PFSK-1 (cell line): ENCODE data around the gene SAXO2.

Source experiments
- POLR2AphosphoS5 ChIP-seq: IDR thresholded peaks from 2 replicates; pipeline ENCODE4 v1.6.1; 2012; ENCODE audit warnings: low read depth, mild to moderate bottlenecking, control low read depth, low read length, moderate library complexity
- TF ChIP-seq, protein P1 (sequence below), 2 experiments: IDR thresholded peaks; 2 replicates each; pipeline versions ENCODE4 v1.6.1 to v1.8.0; 2011 to 2012; ENCODE audit warnings: low read depth in 2 of 2, low read length in 2 of 2, control low read depth in 1 of 2, inconsistent platforms in 1 of 2, mild to moderate bottlenecking in 1 of 2, moderate library complexity in 1 of 2; ENCODE audit not compliant: insufficient read depth in 1 of 2

DNA sequence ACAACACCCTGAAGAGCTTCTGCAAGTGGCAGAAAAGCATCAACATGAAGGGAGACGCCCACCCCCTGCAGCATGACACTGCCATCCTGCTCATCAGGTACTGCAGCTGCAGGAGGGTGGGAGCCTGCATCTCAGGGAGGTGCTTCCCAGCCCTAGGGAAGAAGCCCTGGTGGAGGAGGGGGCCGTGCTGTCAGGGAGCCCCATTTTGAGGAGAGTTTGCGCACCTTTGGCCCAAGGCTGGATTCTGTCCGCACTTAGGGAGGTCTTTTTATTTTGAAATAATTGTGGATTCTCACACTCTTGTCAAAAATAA is 42.1 kb downstream of the SAXO2 start:
- TF ChIP-seq POLR2AphosphoS5: no peak
- TF ChIP-seq, protein P1, sequence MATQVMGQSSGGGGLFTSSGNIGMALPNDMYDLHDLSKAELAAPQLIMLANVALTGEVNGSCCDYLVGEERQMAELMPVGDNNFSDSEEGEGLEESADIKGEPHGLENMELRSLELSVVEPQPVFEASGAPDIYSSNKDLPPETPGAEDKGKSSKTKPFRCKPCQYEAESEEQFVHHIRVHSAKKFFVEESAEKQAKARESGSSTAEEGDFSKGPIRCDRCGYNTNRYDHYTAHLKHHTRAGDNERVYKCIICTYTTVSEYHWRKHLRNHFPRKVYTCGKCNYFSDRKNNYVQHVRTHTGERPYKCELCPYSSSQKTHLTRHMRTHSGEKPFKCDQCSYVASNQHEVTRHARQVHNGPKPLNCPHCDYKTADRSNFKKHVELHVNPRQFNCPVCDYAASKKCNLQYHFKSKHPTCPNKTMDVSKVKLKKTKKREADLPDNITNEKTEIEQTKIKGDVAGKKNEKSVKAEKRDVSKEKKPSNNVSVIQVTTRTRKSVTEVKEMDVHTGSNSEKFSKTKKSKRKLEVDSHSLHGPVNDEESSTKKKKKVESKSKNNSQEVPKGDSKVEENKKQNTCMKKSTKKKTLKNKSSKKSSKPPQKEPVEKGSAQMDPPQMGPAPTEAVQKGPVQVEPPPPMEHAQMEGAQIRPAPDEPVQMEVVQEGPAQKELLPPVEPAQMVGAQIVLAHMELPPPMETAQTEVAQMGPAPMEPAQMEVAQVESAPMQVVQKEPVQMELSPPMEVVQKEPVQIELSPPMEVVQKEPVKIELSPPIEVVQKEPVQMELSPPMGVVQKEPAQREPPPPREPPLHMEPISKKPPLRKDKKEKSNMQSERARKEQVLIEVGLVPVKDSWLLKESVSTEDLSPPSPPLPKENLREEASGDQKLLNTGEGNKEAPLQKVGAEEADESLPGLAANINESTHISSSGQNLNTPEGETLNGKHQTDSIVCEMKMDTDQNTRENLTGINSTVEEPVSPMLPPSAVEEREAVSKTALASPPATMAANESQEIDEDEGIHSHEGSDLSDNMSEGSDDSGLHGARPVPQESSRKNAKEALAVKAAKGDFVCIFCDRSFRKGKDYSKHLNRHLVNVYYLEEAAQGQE (IDR thresholded peaks at IDR 0.05; ENCODE audit: insufficient read depth in 1 of 2, low read depth in 2 of 2, low read length in 2 of 2): no peak
